ENCODE data around the gene HPS1. TPM values are rescaled to one million over a fixed set of nuclear protein-coding genes. Genes with fewer than 3 reads are reported as not detected.

Gene HPS1
- polyA plus RNA-seq, 2 of the 4 experiments (the other 2 are of a cell fraction) = 25.1 to 28.2 TPM

- H3K4me3 ChIP-seq = no peak overlapping the region
- no peak overlapping the region for H3K27ac ChIP-seq
- no peaks in the 10 kb centered on the region for H3K9me3 ChIP-seq
- H3K4me2 ChIP-seq = no peak overlapping the region
- no peak for TF ChIP-seq ATOH8 (CRISPR knock-in tag; IDR thresholded peaks at IDR 0.05; ENCODE audit: low read depth)
- TF ChIP-seq ZFP36 (IDR thresholded peaks at IDR 0.05; ENCODE audit: borderline replicate concordance, partially characterized antibody) = no peak
- TF ChIP-seq FOSB (CRISPR knock-in tag; IDR thresholded peaks at IDR 0.05) = no peak
- no peak for TF ChIP-seq NPAS2 (CRISPR knock-in tag; IDR thresholded peaks at IDR 0.05; ENCODE audit: borderline replicate concordance)
- TF ChIP-seq GATA3 (IDR thresholded peaks at IDR 0.05; ENCODE audit: borderline replicate concordance) = no peak
- TF ChIP-seq HEYL (CRISPR knock-in tag; IDR thresholded peaks at IDR 0.05) = no peak
- no peak for TF ChIP-seq USF2 (IDR thresholded peaks at IDR 0.05)
- TF ChIP-seq, protein P1, sequence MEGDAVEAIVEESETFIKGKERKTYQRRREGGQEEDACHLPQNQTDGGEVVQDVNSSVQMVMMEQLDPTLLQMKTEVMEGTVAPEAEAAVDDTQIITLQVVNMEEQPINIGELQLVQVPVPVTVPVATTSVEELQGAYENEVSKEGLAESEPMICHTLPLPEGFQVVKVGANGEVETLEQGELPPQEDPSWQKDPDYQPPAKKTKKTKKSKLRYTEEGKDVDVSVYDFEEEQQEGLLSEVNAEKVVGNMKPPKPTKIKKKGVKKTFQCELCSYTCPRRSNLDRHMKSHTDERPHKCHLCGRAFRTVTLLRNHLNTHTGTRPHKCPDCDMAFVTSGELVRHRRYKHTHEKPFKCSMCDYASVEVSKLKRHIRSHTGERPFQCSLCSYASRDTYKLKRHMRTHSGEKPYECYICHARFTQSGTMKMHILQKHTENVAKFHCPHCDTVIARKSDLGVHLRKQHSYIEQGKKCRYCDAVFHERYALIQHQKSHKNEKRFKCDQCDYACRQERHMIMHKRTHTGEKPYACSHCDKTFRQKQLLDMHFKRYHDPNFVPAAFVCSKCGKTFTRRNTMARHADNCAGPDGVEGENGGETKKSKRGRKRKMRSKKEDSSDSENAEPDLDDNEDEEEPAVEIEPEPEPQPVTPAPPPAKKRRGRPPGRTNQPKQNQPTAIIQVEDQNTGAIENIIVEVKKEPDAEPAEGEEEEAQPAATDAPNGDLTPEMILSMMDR (IDR thresholded peaks at IDR 0.05) = no peak
- no peak for TF ChIP-seq ELK1 (IDR thresholded peaks at IDR 0.05; ENCODE audit: low read depth, low read length)
- TF ChIP-seq ESRRA (IDR thresholded peaks at IDR 0.05; ENCODE audit: borderline replicate concordance, low read length) = no peak
- no peak for TF ChIP-seq RCOR1 (IDR thresholded peaks at IDR 0.05; ENCODE audit: low read depth, low read length)
- WGBS (ENCODE audit: missing lambda C conversion rate) = 43% methylated on average over 8 of the region's 8 CpGs
- ATAC-seq (peak; percentile 54 to 60; a peak in 4 of 6 replicates), FAIRE-seq (no peak), DNase-seq (ENCODE audit: low read depth in 1 of 2, low spot score in 1 of 2) (no peak)
- POLR2A ChIA-PET = no interaction called here
- peaks cover 6% of the 10 kb centered on the region; the same call in 1 of the 3 replicates for H3K4me1 ChIP-seq
- CTCF ChIA-PET = interaction anchor here (0.6 to 1.0 kb wide), 2 partner anchors 52 to 197 kb away, joined by 3 read pairs; no protein-coding TSS in a partner anchor
Observed at GRCh38 chr10:98374217-98374985, 72.3 kb downstream of the HPS1 start.

DNA sequence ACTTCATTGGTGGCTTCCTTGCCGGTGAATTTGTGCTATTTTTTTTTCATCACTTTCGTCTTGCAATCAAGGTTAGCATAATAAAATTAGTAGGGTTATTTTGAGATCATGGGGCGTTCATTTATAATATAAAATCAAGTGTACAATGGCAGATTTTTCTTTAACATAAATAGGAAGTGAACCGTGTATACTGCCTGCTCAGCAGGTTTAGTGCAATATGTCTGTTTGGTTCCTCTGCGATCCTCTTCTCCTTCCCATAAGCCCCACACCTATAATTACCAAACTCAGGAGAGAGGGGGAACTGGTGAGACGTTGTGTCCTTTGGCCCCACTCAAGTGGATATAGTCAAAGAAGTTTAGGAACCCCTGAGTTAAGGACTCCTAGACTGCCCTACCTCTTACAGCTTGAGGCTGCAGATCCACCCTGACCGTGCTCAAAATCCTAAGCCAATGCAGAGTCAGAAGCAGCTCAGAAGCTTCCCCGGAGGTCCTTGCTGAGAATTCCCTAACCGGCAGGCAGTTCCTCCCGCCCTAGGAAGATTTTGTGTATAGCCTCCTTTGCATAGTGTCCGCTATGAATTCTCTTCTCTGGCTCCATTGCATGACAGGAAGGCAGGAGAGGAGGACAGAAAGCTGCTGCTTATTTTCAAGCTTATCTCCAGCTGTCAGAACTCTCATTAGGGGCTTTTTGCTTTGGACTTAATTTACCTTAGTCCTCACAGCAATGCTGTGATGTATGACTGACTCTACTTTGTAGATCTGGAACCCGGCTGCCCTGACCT is 73.3 kb downstream of the HPS1 start:
- Histone ChIP-seq H3K4me2 (no peak overlapping the region), H3K4me1 (peaks cover 6% of the 10 kb centered on the region; the same call in 1 of the 3 replicates), H3K27ac (no peak overlapping the region), H3K4me3 (no peak overlapping the region), H3K9me3 (no peaks in the 10 kb centered on the region)
- ChIA-PET POLR2A (no interaction called here), CTCF (interaction anchor here (1.0 kb wide), 1 partner anchor 53 kb away, joined by 3 read pairs; no protein-coding TSS in a partner anchor)
- TF ChIP-seq MAFK (IDR thresholded peaks at IDR 0.05; ENCODE audit: partially characterized antibody) (peak; percentile 75), POLR2A (IDR thresholded peaks at IDR 0.05; ENCODE audit: low read length) (no peak)
- ATAC-seq = peak; percentile 21 to 30; a peak in 2 of 6 replicates
- WGBS (ENCODE audit: missing lambda C conversion rate) = 61% methylated on average over 12 of the region's 12 CpGs
- no peak for FAIRE-seq
- no peak for DNase-seq (ENCODE audit: low read depth in 1 of 2, low spot score in 1 of 2)

Data from A549 (cell line).